Sigmoid colon (tissue), 7 donors: ENCODE results near the gene NUMB. TPM values are rescaled to one million over a fixed set of nuclear protein-coding genes. Genes with fewer than 3 reads are reported as not detected.

Experiments used
- DNase-seq: peaks from one replicate; pipeline ENCODE4 v3.0.0-alpha.2; 2019
- H3K27ac ChIP-seq, 4 donors: fragments of 200-600 bp; sonication (generic); one replicate each; pipeline ENCODE4 v1.5.1; 2016 to 2019; ENCODE audit warnings: mild to moderate bottlenecking in 1 of 4
- H3K27me3 ChIP-seq, 3 donors: fragments of 200-600 bp; sonication (generic); one replicate each; pipeline ENCODE4 v1.5.1; 2019; ENCODE audit warnings: mild to moderate bottlenecking in 1 of 3
- H3K36me3 ChIP-seq, 4 donors: fragments of 200-600 bp; sonication (generic); one replicate each; pipeline ENCODE4 v1.5.1; 2016 to 2019
- H3K4me1 ChIP-seq, 4 donors: fragments of 200-600 bp; sonication (generic); one replicate each; pipeline ENCODE4 v1.5.1; 2017 to 2019
- H3K4me3 ChIP-seq, 4 donors: fragments of 200-600 bp; sonication (generic); one replicate each; pipeline ENCODE4 v1.5.1; 2017 to 2019; ENCODE audit warnings: mild to moderate bottlenecking in 2 of 4, moderate library complexity in 1 of 4
- H3K9me3 ChIP-seq, 4 donors: fragments of 200-600 bp in 3 of 4; sonication (generic) in 3 of 4; one replicate each; pipeline versions ENCODE4 v1.5.1 to v1.6.1; 2013 to 2019
- CTCF ChIP-seq, 4 experiments: fragments of 450-650 bp in 3 of 4; fragments of 200-600 bp in 1 of 4; IDR thresholded peaks; one replicate each; pipeline ENCODE4 v1.5.1; 2016 to 2019; ENCODE audit warnings: antibody characterized with exemption in 4 of 4, mild to moderate bottlenecking in 3 of 4, moderate library complexity in 2 of 4
- EP300 ChIP-seq, 4 donors: sonication (generic); formaldehyde crosslinking; IDR thresholded peaks; one replicate each; pipeline ENCODE4 v1.6.1; 2017; ENCODE audit warnings: antibody characterized with exemption in 4 of 4
- POLR2A ChIP-seq, 2 donors: fragments of 450-650 bp; IDR thresholded peaks; one replicate each; pipeline ENCODE4 v1.6.1; 2016; ENCODE audit warnings: antibody characterized with exemption in 2 of 2, mild to moderate bottlenecking in 2 of 2, moderate library complexity in 2 of 2
- POLR2AphosphoS5 ChIP-seq, 4 donors: sonication (generic); formaldehyde crosslinking; IDR thresholded peaks; one replicate each; pipeline ENCODE4 v1.6.1; 2017; ENCODE audit warnings: antibody characterized with exemption in 4 of 4
- WGBS, 2 donors: extraction: QIAGEN DNeasy Blood & Tissue Kit; methylation state at CpG; one replicate each; pipeline ENCODE4 v1.1.7; 2013; 5-methylcytosine and 5-hydroxymethylcytosine counted together
- intact Hi-C: fragments of 100-400 bp; cut with DNase I; formaldehyde crosslinking; loops from one replicate; pipeline ENCODE4 v1.15.1; 2023
- polyA plus RNA-seq, 3 donors: library from polyadenylated mRNA; stranded (reverse); fragments of 200-250 nt; gene quantifications; one replicate each; pipeline ENCODE4 v1.2.3, GENCODE V29; 2013
- total RNA-seq, 4 donors: library from RNA; depleted of rRNA; stranded (reverse); fragments of >200 nt; gene quantifications; one replicate each; pipeline ENCODE4 v1.1.0, GENCODE V29; 2016
- donor health status: healthy with polysubstance abuse.
- donor health status: Bipolar disorder and iron deficiency.
- donor health status: healthy.

The NUMB gene
- total and polyA plus RNA-seq, 7 donors = 37.6 to 80.3 (median 53.4) TPM

- TF ChIP-seq POLR2AphosphoS5 (IDR thresholded peaks at IDR 0.05) = no peak
- Histone ChIP-seq H3K36me3 (no peaks in the 10 kb centered on the region), H3K4me1 (no peaks in the 10 kb centered on the region), H3K27ac (no peak overlapping the region), H3K4me3 (no peak overlapping the region), H3K27me3 (no peaks in the 10 kb centered on the region), H3K9me3 (no peaks in the 10 kb centered on the region)
- intact Hi-C loops = no loop called here
- peak; percentile 14 for DNase-seq
- WGBS, 2 donors = 90% methylated on average over 15 of the region's 15 CpGs
These were observed 20.3 kb upstream of the NUMB start for GRCh38 chr14:73478684-73479083.

GRCh38 chr14:73477618-73478266 is 19.4 kb upstream of the NUMB start:
- TF ChIP-seq CTCF (IDR thresholded peaks at IDR 0.05) = no peak
- TF ChIP-seq POLR2AphosphoS5 (IDR thresholded peaks at IDR 0.05) = no peak
- no peak for TF ChIP-seq EP300 (IDR thresholded peaks at IDR 0.05)
- no peak for TF ChIP-seq POLR2A (IDR thresholded peaks at IDR 0.05)
- intact Hi-C loops = no loop called here
- H3K9me3 ChIP-seq = no peaks in the 10 kb centered on the region
- H3K4me3 ChIP-seq = no peak overlapping the region
- no peaks in the 10 kb centered on the region for H3K36me3 ChIP-seq
- no peak overlapping the region for H3K27ac ChIP-seq
- 78 to 89% methylated on average over 6 of the region's 6 CpGs for WGBS, 2 donors
- DNase-seq = peak; percentile 44
- H3K27me3 ChIP-seq = no peaks in the 10 kb centered on the region
- H3K4me1 ChIP-seq = no peaks in the 10 kb centered on the region

- peak; percentile 54 for DNase-seq
- H3K27me3 ChIP-seq = no peaks in the 10 kb centered on the region
- 55 to 70% methylated on average over 3 of the region's 3 CpGs for WGBS, 2 donors
- H3K36me3 ChIP-seq = no peaks in the 10 kb centered on the region
- TF ChIP-seq POLR2AphosphoS5 (IDR thresholded peaks at IDR 0.05) = no peak
- no peak for TF ChIP-seq CTCF (IDR thresholded peaks at IDR 0.05)
- TF ChIP-seq POLR2A (IDR thresholded peaks at IDR 0.05) = no peak
- TF ChIP-seq EP300 (IDR thresholded peaks at IDR 0.05) = no peak
- peak overlapping the region in 1 of 4 donors; percentile 22 for H3K27ac ChIP-seq
- no peaks in the 10 kb centered on the region for H3K9me3 ChIP-seq
- H3K4me1 ChIP-seq = no peaks in the 10 kb centered on the region
- no peak overlapping the region for H3K4me3 ChIP-seq
- intact Hi-C loops = no loop called here
These were observed 18.1 kb upstream of the NUMB start for GRCh38 chr14:73476451-73476931.

GRCh38 chr14:73474952-73475351 is 16.6 kb upstream of the NUMB start:
- DNase-seq = no peak

More at GRCh38 chr14:73474952-73475351, 16.6 kb upstream of the NUMB start:
- Histone ChIP-seq H3K4me3 (no peak overlapping the region), H3K27me3 (no peaks in the 10 kb centered on the region), H3K4me1 (no peaks in the 10 kb centered on the region), H3K27ac (no peak overlapping the region), H3K36me3 (no peaks in the 10 kb centered on the region), H3K9me3 (no peaks in the 10 kb centered on the region)
- TF ChIP-seq CTCF (IDR thresholded peaks at IDR 0.05) = no peak
- no peak for TF ChIP-seq POLR2AphosphoS5 (IDR thresholded peaks at IDR 0.05)
- TF ChIP-seq POLR2A (IDR thresholded peaks at IDR 0.05) = no peak
- no peak for TF ChIP-seq EP300 (IDR thresholded peaks at IDR 0.05)
- WGBS, 2 donors = 54 to 73% methylated on average over 4 of the region's 4 CpGs
- intact Hi-C loops = loop anchor here (2.0 kb wide), 1 partner anchor 306 kb away; no protein-coding TSS in a partner anchor
